ENCODE measurements around the gene LCN15.
A peak's percentile ranks its signal among the peaks of the same experiment; 100 is the strongest.
"Not testable (repeated sequence)": the region's sequence is repeated elsewhere in the genome, so short reads cannot be mapped to it uniquely, and the experiment has no call there.

Gene LCN15

DNA sequence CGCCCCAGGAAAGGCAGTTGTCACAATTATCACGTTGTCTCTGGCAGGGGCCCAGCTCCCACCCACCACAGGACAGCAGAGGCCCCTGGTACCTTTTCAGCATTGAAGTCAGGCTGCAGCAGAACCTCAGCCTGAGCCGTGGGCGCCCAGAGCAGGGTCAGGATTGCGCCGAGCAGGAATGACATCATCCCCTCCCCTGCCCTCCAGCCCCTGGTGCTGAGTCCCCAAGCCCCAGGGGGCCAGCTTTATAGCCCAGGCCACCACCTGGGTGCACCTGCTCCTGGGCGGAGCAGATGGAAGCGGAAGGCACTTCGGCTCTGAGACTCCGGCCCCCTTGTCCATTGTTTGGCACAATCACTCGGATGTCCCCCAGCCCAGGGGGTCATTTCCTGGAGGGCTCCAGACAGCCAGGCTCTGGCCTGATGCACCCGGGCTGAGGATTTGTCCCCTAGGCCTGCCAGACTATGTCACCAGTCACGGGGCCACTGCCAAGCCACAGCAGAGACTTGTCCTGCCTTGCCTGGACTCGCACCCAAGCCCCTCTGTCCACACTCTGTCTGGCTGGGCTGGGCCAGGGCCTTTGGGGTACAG lies at the start of gene LCN15:
Gene LCN15 (minus strand): TSS at position 218 of the 591 bp plus-strand sequence. CDS start 30 bp downstream, at position 188.
- DNase-seq = no peak

- DNase-seq = no peak
Observed at GRCh38 chr9:136808806-136809158, 44.5 kb upstream of the LCN15 start.

DNA sequence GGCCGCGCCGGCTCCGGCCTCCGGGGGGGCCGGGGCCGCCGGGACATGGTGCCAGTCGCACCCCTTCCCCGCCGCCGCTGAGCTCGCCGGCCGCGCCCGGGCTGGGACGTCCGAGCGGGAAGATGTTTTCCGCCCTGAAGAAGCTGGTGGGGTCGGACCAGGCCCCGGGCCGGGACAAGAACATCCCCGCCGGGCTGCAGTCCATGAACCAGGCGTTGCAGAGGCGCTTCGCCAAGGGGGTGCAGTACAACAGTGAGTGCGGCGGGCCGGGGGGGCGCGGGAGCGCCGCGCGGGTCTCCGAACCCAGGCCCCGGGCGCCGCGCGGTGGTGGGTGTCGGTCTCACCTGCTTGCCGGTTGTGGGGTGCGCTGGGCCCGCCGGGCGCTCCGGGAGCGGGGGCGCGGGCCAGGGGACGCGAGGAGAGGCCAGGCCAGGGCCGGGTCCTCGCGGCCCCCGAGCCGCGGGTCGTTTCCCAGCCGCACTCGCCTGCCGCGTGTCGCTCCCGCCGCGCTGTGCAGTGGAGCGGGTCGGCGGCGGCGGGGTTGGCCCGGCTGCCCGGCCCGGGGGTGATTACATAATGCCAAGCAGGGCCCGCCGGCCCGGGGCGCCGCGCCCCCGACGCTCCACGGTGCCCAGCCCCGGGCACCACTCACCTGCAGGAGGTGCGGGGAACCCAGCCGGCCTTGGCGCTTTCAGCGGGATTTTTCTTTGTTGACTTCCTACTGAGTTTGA lies 43.9 kb upstream of the LCN15 start:
- DNase-seq = no peak

GRCh38 chr9:136807281-136808074 lies 43.2 kb upstream of the LCN15 start, which contains the start of gene RABL6:
TSS of gene RABL6 (plus strand) at chr9:136807948. CDS start at chr9:136808197, 249 bp downstream.
- peak; percentile 15 for DNase-seq

GRCh38 chr9:136806631-136807201 lies 42.4 kb upstream of the LCN15 start:
- DNase-seq = no peak

- no peak for DNase-seq
Observed at GRCh38 chr9:136806067-136806466, 41.7 kb upstream of the LCN15 start.

DNA sequence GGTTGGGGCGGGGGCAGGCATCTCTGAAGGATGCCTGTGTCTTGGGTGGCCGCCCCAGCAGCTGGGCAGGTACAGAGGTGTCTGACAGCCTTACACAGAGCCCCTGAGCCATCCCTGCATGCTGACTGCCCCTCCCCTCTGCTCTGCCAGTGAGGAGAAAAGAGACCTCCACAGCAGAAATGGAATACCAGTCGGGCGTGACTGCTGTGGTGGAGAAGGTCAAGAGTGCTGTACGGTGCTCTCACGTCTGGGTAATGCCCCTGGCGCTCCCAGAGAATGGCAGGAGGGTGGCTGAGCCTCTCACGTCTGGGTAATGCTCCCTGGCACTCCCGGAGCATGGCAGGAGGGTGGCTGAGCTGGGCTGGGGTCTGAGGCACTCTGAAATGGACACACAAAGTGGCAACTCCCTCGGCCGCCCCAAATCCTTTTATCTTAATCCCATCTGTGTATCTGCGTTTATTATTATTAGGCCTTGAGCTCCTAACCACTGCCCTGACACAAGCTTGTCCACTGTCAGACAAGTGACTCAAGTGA lies 41.0 kb upstream of the LCN15 start:
- no peak for DNase-seq

GRCh38 chr9:136804509-136805206 lies 40.3 kb upstream of the LCN15 start:
- no peak for DNase-seq

GRCh38 chr9:136803551-136804508 lies 39.5 kb upstream of the LCN15 start:
- DNase-seq = no peak

- not testable (repeated sequence) for DNase-seq
Observed at GRCh38 chr9:136803009-136803550, 38.8 kb upstream of the LCN15 start.

- DNase-seq = no peak
Observed at GRCh38 chr9:136802321-136802720, 38.0 kb upstream of the LCN15 start.

- DNase-seq = no peak
Observed at GRCh38 chr9:136799854-136800657, 35.7 kb upstream of the LCN15 start.

GRCh38 chr9:136799079-136799853 lies 34.9 kb upstream of the LCN15 start:
- DNase-seq = no peak

DNA sequence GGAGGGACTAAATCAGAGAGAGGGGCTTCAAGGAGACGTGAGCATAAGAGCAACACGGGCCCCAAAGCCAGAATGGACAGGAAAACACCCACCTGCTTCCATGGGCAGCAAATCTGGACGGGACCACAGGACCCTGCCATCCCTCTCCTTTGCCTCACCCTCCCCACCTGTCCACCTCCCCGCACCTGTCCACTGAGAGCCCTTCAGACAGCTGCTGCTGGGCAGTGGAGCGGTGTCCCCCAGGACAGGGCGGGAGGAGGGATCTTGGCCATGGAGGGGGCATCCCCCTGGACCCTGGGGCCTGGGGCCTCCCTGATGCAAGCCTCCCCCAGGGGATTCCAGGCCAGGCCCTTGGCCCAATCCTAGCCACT lies 34.4 kb upstream of the LCN15 start:
- no peak for DNase-seq

- DNase-seq = not testable (repeated sequence)
Observed at GRCh38 chr9:136796775-136797347, 32.5 kb upstream of the LCN15 start.

- no peak for DNase-seq
Observed at GRCh38 chr9:136796238-136796774, 32.0 kb upstream of the LCN15 start, which contains the start of gene CCDC183. TSS of gene CCDC183 (plus strand) at chr9:136796338. CDS start at chr9:136796398, 60 bp downstream.

DNA sequence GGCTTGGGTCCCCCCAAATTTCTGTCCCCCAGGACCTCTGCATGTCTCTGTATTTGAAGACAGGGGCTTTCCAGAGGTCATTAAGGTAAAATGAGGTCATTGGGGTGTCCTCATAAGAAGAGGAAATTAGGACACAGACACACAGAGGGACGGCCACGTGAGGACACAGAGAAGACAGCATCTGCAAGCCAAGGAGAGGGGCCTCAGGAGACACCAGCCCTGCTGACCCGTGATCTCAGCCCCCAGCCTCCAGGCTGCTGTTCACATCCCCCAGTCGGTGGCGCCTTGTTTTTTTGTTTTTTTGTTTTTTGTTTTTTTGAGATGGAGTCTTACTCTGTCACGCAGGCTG lies 30.7 kb upstream of the LCN15 start:
- no peak for DNase-seq

- DNase-seq = no peak
Observed at GRCh38 chr9:136794281-136794999, 30.1 kb upstream of the LCN15 start.
